Lower lobe of right lung (tissue), 2 donors: ENCODE data around the gene RUVBL1. TPM values are rescaled to one million over a fixed set of nuclear protein-coding genes. Genes with fewer than 3 reads are reported as not detected.
A peak's percentile ranks its signal among the peaks of the same experiment; 100 is the strongest.

Experiments used
- ATAC-seq, 2 donors: fragments of 200-7000 bp; cut with Tn5 transposase; one replicate each; pipeline ENCODE4 v1.9.1; 2020 to 2022; ENCODE audit warnings: mild to moderate bottlenecking in 2 of 2, moderate library complexity in 2 of 2
- DNase-seq: peaks from one replicate; pipeline ENCODE4 v3.0.0-alpha.2; 2020
- H3K27ac ChIP-seq: fragments of 200-600 bp; one replicate; pipeline ENCODE4 v1.8.0; 2022
- H3K27me3 ChIP-seq: fragments of 200-600 bp; one replicate; pipeline ENCODE4 v1.8.0; 2022; ENCODE audit warnings: low read depth
- H3K36me3 ChIP-seq: fragments of 200-600 bp; one replicate; pipeline ENCODE4 v1.8.0; 2022; ENCODE audit warnings: mild to moderate bottlenecking
- H3K4me1 ChIP-seq: fragments of 200-600 bp; one replicate; pipeline ENCODE4 v1.8.0; 2022
- H3K4me3 ChIP-seq: fragments of 200-600 bp; one replicate; pipeline ENCODE4 v1.8.0; 2022; ENCODE audit warnings: mild to moderate bottlenecking
- H3K9me3 ChIP-seq: fragments of 200-600 bp; one replicate; pipeline ENCODE4 v1.8.0; 2022
- CTCF ChIP-seq: fragments of 200-600 bp; IDR thresholded peaks from one replicate; pipeline ENCODE4 v1.8.0; 2022; ENCODE audit warnings: antibody characterized with exemption, mild to moderate bottlenecking
- intact Hi-C: fragments of 100-400 bp; cut with DNase I; formaldehyde crosslinking; loops from one replicate; pipeline ENCODE4 v1.11.0; 2022
- total RNA-seq: library from RNA; stranded (reverse); fragmentation: NEBNext Ultra II Directional; extraction: Animal tissue kit (Norgen Biotek cat#: 25700); gene quantifications from one replicate; pipeline ENCODE4 v1.2.1, GENCODE V29; 2021
- donor health status: DM: no; HTN: yes; CAD: no; lungs with severe emphysema.

The RUVBL1 gene
- total RNA-seq, 1 donor from 2014 or later, result 21.4 TPM

GRCh38 chr3:128074851-128075521, 48.6 kb downstream of the RUVBL1 start:
- no peak for TF ChIP-seq CTCF
- DNase-seq (no peak), ATAC-seq (peak; percentile 27 to 32)
- intact Hi-C loops, result no loop called here
- Histone ChIP-seq H3K9me3 (no peaks in the 10 kb centered on the region), H3K4me1 (peaks cover 24% of the 10 kb centered on the region), H3K27ac (peak overlapping the region; percentile 67), H3K36me3 (peaks cover 37% of the 10 kb centered on the region), H3K27me3 (no peaks in the 10 kb centered on the region), H3K4me3 (peak overlapping the region; percentile 58)

- H3K4me3 ChIP-seq, result no peak overlapping the region
- H3K27ac ChIP-seq, result peak overlapping the region; percentile 36
- H3K36me3 ChIP-seq, result peaks cover 44% of the 10 kb centered on the region
- DNase-seq (no peak), ATAC-seq (no peak)
- no peaks in the 10 kb centered on the region for H3K27me3 ChIP-seq
- intact Hi-C loops, result no loop called here
- no peaks in the 10 kb centered on the region for H3K9me3 ChIP-seq
- H3K4me1 ChIP-seq, result peaks cover 24% of the 10 kb centered on the region
- TF ChIP-seq CTCF, result no peak
These were observed 49.8 kb downstream of the RUVBL1 start for GRCh38 chr3:128073807-128074206.

GRCh38 chr3:128073185-128073725, 50.4 kb downstream of the RUVBL1 start:
- peaks cover 49% of the 10 kb centered on the region for H3K36me3 ChIP-seq
- no peak for ATAC-seq
- H3K4me1 ChIP-seq, result peaks cover 24% of the 10 kb centered on the region

GRCh38 chr3:128072454-128073184, 51.0 kb downstream of the RUVBL1 start:
- H3K9me3 ChIP-seq, result no peaks in the 10 kb centered on the region
- peak overlapping the region; percentile 36 for H3K27ac ChIP-seq
- no peak for TF ChIP-seq CTCF
- ATAC-seq, result no peak
- H3K4me3 ChIP-seq, result no peak overlapping the region
- intact Hi-C loops, result no loop called here
- H3K36me3 ChIP-seq, result peaks cover 56% of the 10 kb centered on the region
- DNase-seq, result no peak
- peaks cover 24% of the 10 kb centered on the region for H3K4me1 ChIP-seq
- H3K27me3 ChIP-seq, result no peaks in the 10 kb centered on the region

More at GRCh38 chr3:128073185-128073725, 50.4 kb downstream of the RUVBL1 start:
- DNase-seq, result no peak
- no peak for TF ChIP-seq CTCF
- Histone ChIP-seq H3K4me3 (no peak overlapping the region), H3K9me3 (no peaks in the 10 kb centered on the region), H3K27ac (peak overlapping the region; percentile 36), H3K27me3 (no peaks in the 10 kb centered on the region)
- intact Hi-C loops, result no loop called here

- no peak for TF ChIP-seq CTCF
- DNase-seq (no peak), ATAC-seq (no peak)
- Histone ChIP-seq H3K36me3 (peaks cover 63% of the 10 kb centered on the region), H3K9me3 (no peaks in the 10 kb centered on the region), H3K4me3 (no peak overlapping the region), H3K27me3 (no peaks in the 10 kb centered on the region), H3K27ac (no peak overlapping the region), H3K4me1 (peaks cover 24% of the 10 kb centered on the region)
- intact Hi-C loops, result no loop called here
These were observed 51.7 kb downstream of the RUVBL1 start for GRCh38 chr3:128071771-128072453.
